ENCODE measurements around the gene DYDC2.

GRCh38 chr10:80397014-80397413, 40.4 kb downstream of the DYDC2 start:
- TF ChIP-seq RARB (CRISPR knock-in tag; IDR thresholded peaks at IDR 0.05) = no peak
- no peak for TF ChIP-seq TOX (CRISPR knock-in tag; IDR thresholded peaks at IDR 0.05; ENCODE audit: borderline replicate concordance)
- no peak for TF ChIP-seq ZNF8 (CRISPR knock-in tag; IDR thresholded peaks at IDR 0.05)
- TF ChIP-seq ISL1 (CRISPR knock-in tag; IDR thresholded peaks at IDR 0.05) = no peak
- TF ChIP-seq GLIS3 (CRISPR knock-in tag; IDR thresholded peaks at IDR 0.05) = no peak
- no peak for TF ChIP-seq ZFP3 (CRISPR knock-in tag; IDR thresholded peaks at IDR 0.05)
- TF ChIP-seq ZC3H10 (CRISPR knock-in tag; IDR thresholded peaks at IDR 0.05) = no peak
- TF ChIP-seq PATZ1 (CRISPR knock-in tag; IDR thresholded peaks at IDR 0.05; ENCODE audit: borderline replicate concordance) = no peak
- TF ChIP-seq ARNTL (CRISPR knock-in tag; IDR thresholded peaks at IDR 0.05; ENCODE audit: borderline replicate concordance, low read depth) = no peak
- TF ChIP-seq CSRNP3 (CRISPR knock-in tag; IDR thresholded peaks at IDR 0.05) = no peak
